ENCODE measurements around the gene PHC2. TPM values are rescaled to one million over a fixed set of nuclear protein-coding genes. Genes with fewer than 3 reads are reported as not detected.

The PHC2 gene
- total and polyA plus RNA-seq, 4 donors = 79.9 to 311 (median 121) TPM

DNA sequence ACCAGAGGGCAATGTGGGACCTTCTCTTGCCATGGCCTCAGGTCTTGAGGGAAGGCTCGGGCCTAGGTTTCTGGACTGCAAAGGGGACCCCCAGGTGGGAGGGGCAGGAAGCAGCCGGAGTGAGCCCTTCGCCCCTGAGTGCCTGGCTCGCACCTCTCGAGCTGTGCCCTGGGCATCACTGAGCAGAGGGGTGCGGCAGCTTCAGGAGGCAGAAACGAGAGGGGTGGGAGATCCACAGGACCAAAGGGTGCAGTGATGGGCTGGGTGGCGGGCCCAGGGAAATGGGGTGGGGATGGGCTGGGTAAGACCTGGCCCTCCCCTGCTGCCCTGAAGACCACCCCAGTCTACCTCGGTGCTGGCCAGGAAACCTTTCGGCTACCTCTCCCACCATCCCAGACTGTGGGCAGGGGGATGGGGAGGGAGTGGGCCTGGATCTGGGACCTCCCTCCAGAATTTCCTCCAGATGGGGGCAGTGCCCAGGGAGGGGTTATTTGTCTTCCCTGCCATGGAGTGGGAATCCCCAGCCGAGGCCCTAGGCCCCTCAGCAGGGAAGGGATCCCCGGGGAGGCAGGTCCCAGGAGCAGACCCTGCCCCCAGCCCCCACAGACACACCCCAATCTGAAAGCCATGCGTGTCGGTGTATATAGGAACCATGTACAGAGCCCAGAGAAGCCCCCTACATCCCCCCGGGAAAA is 131.3 kb downstream of the PHC2 start:
- Histone ChIP-seq H3K27ac (ENCODE audit: low read depth in 1 of 2, low read length in 1 of 2) (no peak overlapping the region), H3K9ac (ENCODE audit: insufficient read depth in 1 of 2, low read length in 2 of 2) (no peak overlapping the region), H3K36me3 (ENCODE audit: control insufficient read depth in 4 of 4, insufficient read depth in 4 of 4, low read length in 4 of 4) (peaks cover 0 to 30% (median 20%) of the 10 kb centered on the region in 4 donors), H3K9me3 (ENCODE audit: control insufficient read depth in 4 of 4, insufficient read depth in 3 of 4, low read length in 3 of 4) (no peaks in the 10 kb centered on the region), H3K27me3 (ENCODE audit: control insufficient read depth in 3 of 3, insufficient read depth in 3 of 3, low read length in 2 of 3) (no peaks in the 10 kb centered on the region), H3K4me1 (ENCODE audit: control insufficient read depth in 5 of 5, insufficient read depth in 5 of 5, low read length in 5 of 5) (peaks cover 5 to 20% (median 12%) of the 10 kb centered on the region in 5 donors), H3K4me3 (no peak overlapping the region)
- TF ChIP-seq, protein P1, sequence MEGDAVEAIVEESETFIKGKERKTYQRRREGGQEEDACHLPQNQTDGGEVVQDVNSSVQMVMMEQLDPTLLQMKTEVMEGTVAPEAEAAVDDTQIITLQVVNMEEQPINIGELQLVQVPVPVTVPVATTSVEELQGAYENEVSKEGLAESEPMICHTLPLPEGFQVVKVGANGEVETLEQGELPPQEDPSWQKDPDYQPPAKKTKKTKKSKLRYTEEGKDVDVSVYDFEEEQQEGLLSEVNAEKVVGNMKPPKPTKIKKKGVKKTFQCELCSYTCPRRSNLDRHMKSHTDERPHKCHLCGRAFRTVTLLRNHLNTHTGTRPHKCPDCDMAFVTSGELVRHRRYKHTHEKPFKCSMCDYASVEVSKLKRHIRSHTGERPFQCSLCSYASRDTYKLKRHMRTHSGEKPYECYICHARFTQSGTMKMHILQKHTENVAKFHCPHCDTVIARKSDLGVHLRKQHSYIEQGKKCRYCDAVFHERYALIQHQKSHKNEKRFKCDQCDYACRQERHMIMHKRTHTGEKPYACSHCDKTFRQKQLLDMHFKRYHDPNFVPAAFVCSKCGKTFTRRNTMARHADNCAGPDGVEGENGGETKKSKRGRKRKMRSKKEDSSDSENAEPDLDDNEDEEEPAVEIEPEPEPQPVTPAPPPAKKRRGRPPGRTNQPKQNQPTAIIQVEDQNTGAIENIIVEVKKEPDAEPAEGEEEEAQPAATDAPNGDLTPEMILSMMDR (IDR thresholded peaks at IDR 0.05; ENCODE audit: control extremely low read depth, extremely low read depth) = no peak
- DNase-seq = no peak
- WGBS, 2 donors = 89 to 93% methylated on average over 13 to 15 of the region's 15 CpGs
- no peak for ATAC-seq (ENCODE audit: insufficient read depth, low FRiP score)

DNA sequence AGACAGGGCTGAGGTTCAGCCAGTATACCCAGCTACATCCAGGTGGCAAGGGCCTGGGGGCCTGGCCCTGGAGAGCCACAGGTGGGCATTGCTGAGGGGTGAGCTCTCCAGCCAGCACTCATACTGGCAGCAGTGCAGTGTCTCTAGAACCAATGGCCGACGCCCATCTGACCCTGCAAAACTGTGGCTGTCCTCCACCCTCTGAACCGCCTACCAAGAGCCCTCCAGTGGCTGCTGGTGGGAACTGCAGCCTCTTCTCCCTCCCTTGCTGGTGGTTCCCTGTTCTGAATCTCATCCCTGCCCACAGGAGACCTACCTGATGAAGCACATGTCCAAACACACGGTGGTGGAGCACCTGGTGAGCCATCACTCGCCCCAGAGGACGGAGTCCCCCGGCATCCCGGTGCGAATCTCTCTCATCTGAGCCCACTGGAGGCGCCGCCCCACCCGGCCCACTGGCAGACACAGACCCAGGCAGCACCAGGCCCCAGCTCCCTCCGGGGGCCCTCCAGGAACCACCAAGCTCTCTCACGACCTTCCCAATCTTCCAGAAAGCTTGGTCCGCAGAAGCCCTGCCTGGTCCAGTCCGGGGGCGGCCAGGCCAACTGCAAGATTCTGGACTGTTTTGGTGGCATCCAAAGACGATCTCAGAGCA is 132.1 kb downstream of the PHC2 start:
- peaks cover 5 to 20% (median 12%) of the 10 kb centered on the region in 5 donors for H3K4me1 ChIP-seq (ENCODE audit: control insufficient read depth in 5 of 5, insufficient read depth in 5 of 5, low read length in 5 of 5)
- no peak overlapping the region for H3K4me3 ChIP-seq
- H3K27me3 ChIP-seq (ENCODE audit: control insufficient read depth in 3 of 3, insufficient read depth in 3 of 3, low read length in 2 of 3) = no peaks in the 10 kb centered on the region
- no peaks in the 10 kb centered on the region for H3K9me3 ChIP-seq (ENCODE audit: control insufficient read depth in 4 of 4, insufficient read depth in 3 of 4, low read length in 3 of 4)
- H3K27ac ChIP-seq (ENCODE audit: low read depth in 1 of 2, low read length in 1 of 2) = peak overlapping the region in 1 of 2 donors; percentile 2
- TF ChIP-seq, protein P1 (IDR thresholded peaks at IDR 0.05; ENCODE audit: control extremely low read depth, extremely low read depth) = peak; percentile 54
- H3K9ac ChIP-seq (ENCODE audit: insufficient read depth in 1 of 2, low read length in 2 of 2) = no peak overlapping the region
- H3K36me3 ChIP-seq (ENCODE audit: control insufficient read depth in 4 of 4, insufficient read depth in 4 of 4, low read length in 4 of 4) = peaks cover 0 to 36% (median 22%) of the 10 kb centered on the region in 4 donors
- 73 to 84% methylated on average over 18 of the region's 18 CpGs for WGBS, 2 donors
- DNase-seq = peak; percentile 54 to 61 (median 59)
- peak; percentile 67 for ATAC-seq (ENCODE audit: insufficient read depth, low FRiP score)

DNA sequence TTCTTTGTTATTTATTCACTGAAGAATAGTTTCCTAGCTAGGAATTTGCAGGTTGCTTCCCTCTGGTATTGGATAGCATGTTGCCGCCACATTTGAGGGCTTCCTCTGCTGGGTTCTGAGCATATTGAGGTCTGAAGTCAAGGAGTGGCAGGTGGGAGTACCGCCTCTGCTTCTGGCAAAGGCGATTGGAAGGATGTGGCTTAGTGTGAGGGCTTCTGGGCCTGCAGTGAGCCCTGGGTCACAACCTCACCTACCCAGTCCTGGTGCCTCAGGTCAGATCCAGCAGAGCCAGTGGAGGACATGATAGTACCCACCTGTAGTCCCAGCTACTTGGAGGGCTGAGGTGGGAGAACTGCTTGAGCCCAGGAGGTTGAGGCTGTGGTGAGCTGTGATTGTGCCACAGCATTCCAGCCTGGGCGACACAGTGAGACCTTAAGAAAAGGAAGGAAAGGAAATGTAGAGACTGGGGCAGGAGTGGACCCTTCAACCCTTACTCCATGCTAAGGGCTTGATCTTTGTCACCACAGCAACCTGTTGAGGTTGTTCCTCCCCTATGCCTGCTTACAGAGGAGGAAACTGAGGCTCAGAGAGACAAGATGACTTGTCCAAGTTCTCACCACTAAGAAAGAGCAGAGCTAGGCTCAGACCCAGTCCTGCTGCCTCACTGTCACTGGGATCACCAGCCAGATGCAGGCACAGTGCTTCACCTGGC is 132.8 kb downstream of the PHC2 start:
- ATAC-seq (ENCODE audit: insufficient read depth, low FRiP score) = no peak
- no peaks in the 10 kb centered on the region for H3K27me3 ChIP-seq (ENCODE audit: control insufficient read depth in 3 of 3, insufficient read depth in 3 of 3, low read length in 2 of 3)
- no peak overlapping the region for H3K4me3 ChIP-seq
- TF ChIP-seq, protein P1 (IDR thresholded peaks at IDR 0.05; ENCODE audit: control extremely low read depth, extremely low read depth) = no peak
- peaks cover 5 to 20% (median 12%) of the 10 kb centered on the region in 5 donors for H3K4me1 ChIP-seq (ENCODE audit: control insufficient read depth in 5 of 5, insufficient read depth in 5 of 5, low read length in 5 of 5)
- no peaks in the 10 kb centered on the region for H3K9me3 ChIP-seq (ENCODE audit: control insufficient read depth in 4 of 4, insufficient read depth in 3 of 4, low read length in 3 of 4)
- 93 to 95% methylated on average over 4 of the region's 4 CpGs for WGBS, 2 donors
- no peak for DNase-seq
- peak overlapping the region in 1 of 2 donors; percentile 2 for H3K27ac ChIP-seq (ENCODE audit: low read depth in 1 of 2, low read length in 1 of 2)
- H3K36me3 ChIP-seq (ENCODE audit: control insufficient read depth in 4 of 4, insufficient read depth in 4 of 4, low read length in 4 of 4) = peaks cover 0 to 42% (median 25%) of the 10 kb centered on the region in 4 donors
- H3K9ac ChIP-seq (ENCODE audit: insufficient read depth in 1 of 2, low read length in 2 of 2) = no peak overlapping the region

All from lung (tissue), 12 donors.